DMS79 (cell line): ENCODE results near the gene ST6GAL1.
"Not testable (repeated sequence)": the region's sequence is repeated elsewhere in the genome, so short reads cannot be mapped to it uniquely, and the experiment has no call there.

ENCODE experiments used
- DNase-seq: peaks from one replicate; lab custom pipeline; 2025; lab: John Stamatoyannopoulos, UW

ST6GAL1 gene

DNA sequence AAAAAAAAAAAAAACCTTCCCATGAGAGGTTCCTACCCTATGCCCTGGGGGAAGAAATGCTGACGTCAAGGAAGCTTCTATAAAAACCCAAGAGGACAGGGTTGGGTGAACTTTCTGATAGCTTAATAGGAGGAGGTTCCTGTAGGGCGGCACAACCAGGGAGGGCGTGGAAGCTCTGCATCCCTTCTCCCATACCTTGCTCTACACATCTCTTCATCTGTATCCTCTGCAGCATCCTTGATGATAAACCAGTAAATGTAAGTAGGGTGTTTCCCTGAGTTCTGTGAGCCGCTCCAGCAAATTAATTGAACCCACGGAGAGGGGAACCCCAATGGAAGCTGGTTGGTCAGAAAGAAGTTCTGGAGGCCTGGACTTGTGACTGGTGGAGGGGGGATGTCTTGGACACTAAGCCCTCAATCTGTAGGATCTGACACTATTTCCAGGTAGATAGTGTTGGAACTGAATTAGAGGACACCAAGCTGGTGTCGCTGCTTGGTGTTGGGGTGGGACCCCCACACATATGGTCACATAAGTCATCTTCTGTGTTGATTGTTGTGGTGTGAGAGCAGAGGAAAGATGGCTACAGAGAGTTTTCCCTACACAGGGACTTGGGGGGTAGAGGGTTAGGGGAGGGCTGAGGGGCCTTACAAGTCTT, 91.5 kb downstream of the ST6GAL1 start:
- DNase-seq, result no peak

DNA sequence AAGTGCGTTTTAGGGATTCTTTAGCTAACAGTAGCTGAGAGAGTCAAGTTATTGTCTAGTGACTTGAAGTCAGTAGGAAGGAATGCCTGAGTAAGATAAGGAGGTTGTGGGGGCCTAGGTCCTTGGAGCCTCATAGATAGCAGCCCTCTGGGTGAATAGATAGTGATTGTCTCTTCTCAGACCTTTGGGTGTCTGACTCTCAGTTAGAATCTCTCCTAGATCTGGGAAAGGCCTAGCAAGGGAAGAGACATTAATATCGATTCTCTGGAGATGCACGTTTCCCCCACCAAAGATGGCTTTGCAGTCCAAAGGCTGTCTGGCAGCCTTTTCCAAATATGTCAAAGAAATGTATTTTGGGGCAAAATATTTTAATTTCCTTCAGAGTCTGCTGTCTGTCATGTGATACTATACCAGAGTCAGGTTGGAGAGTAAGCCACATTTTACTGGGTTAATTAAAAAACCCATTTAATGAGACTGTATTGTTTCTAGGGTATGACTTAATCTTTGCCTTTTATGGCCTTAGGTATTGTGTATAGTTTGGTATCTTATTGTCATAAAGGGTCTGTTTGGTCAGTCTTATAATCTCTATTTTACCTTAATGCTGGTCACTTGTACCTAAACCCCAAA, 92.2 kb downstream of the ST6GAL1 start:
- DNase-seq, result no peak

GRCh38 chr3:187023340-187023739, 93.0 kb downstream of the ST6GAL1 start:
- DNase-seq, result not testable (repeated sequence)

DNA sequence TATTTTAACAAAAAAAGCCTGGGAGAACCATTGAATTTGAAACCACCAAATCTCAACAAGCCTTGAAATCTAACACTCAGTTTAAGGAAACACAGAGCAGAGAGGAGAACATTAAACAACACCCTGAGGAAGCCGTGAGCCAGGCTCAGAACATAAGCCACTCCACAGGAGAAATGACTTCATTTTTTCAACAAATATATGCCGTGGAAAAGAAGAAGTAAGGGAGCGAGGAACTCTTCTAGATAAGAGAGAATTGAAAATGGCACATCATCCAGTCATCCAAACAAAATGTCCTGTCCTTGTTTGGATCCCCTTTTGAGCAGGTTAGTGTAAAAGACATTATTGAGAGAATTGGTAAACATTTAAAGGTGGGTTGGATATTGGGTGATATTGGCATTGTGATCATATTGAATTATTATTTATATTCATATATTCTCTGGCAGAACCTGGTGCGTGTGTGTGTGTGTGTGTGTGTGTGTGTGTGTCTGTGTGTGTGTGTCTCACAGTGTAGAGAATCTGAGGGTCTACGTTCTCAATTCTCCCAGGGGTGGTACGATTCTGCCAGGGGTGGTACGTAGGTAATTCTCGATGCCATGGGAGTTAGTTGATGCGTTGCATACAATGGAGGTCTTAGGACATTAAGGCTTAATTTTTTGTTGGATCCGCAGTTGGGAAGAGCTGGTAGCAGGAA, 94.4 kb downstream of the ST6GAL1 start:
- DNase-seq, result no peak

- no peak for DNase-seq
These were observed 94.9 kb downstream of the ST6GAL1 start for GRCh38 chr3:187025254-187025655.

- no peak for DNase-seq
These were observed 95.5 kb downstream of the ST6GAL1 start for GRCh38 chr3:187025656-187026316.

GRCh38 chr3:187026317-187026670, 96.0 kb downstream of the ST6GAL1 start:
- no peak for DNase-seq

GRCh38 chr3:187027531-187028278, 97.4 kb downstream of the ST6GAL1 start:
- DNase-seq, result no peak

DNA sequence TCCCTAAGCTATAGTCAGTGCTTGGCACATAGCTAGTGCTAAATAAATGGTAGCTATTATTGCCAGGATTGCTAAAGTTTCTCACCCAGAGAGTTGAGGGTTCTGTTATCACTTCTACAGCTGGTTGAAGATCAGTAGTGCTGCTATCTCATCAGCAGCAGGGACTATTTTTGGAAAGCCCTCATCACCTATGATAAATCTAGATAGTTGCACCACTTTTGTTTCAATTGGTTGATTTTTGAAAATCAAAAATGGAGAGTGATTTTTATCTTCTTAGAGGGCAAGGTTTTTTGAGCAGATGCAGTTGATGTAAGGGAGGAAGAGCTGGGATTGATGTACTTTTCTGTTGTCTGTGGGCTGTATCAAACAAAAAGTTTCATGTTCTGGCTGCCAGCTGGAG, 101.6 kb downstream of the ST6GAL1 start:
- no peak for DNase-seq

DNA sequence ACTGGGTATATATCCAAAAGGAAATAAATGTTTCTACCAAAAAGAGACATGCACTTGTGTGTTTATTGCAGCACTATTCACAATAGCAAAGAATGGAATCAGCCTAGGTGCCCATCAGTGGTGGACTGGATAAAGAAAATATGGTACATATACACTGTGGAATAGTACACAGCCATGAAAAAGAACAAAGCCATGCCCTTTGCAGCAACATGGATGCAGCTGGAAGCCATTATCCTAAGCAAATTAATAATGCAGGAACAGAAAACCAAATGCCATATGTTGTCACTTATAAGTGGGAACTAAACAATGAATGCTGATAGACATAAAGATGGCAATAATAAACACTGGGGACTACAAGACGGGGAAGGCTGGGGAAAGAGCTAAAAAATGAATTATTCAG, 106.1 kb downstream of the ST6GAL1 start:
- DNase-seq, result no peak

DNA sequence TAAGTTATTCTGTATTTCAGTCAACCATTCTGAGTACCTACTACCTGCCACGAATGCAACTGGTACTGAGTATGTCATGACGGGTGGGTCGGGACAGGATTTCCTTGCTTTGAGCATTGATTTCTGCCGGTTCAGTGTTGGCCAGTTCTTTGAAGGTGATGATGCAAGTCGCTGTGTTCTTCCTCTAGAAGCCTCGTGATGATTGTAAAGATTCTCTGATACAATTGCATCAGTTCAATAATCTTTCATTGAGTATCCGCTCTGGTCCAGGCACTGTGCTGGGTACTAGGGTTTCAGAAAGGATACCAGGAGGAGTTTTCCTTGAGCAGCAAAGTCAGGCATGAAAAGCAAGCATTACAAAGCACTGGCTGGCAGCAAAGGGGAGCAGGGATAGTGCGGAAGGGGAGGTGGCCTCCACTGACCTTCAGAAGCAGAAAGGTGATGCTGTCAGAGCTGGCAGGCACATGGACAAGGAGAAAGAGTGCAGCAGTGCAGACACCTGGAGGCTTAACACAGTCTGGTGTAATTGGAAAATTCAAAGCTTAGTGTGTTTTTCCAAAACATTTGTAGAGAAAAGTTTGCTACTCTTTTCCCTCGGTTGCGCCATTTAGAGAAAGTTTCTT, 108.9 kb downstream of the ST6GAL1 start:
- DNase-seq, result no peak

GRCh38 chr3:187039723-187040414, 109.5 kb downstream of the ST6GAL1 start:
- no peak for DNase-seq

DNA sequence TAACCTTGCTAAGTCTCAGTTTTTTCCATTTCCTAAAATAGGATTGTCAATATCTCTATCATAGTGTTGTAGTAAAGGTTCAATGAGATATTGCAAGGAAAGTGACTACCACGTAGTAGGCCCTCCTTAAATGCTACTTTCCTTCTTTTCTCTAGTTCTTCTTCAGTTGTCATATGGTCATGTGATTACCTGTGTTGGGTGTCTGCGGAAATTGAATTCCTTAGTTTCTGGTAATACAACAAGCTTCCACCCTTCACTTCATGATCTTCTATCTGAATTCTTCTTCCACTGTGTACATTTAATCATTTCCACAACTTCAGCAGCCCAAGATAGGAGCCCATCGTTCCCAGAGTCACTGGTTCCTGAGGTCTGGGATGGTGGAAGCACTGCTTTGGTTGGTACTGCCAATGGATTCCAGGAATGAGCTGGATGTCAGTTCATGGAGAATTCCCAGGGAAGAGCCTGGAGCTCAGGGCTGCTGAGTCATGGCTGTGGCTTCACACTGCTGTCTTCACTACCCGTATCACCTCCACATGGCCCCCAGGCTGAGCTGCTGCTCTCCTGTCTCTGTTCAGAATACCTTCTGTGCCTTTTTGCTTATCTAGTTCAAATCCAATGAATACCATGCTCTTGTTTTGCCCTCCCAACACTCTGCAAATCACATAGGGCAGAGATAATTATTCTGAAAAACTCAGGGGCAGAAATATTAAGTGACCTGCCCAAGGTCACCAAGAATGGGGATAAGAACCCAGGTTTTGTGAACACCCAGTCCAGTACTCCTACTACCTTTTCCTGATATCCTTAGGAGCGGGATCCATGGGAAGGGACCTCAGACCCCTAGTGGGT, 110.4 kb downstream of the ST6GAL1 start:
- DNase-seq, result no peak

DNA sequence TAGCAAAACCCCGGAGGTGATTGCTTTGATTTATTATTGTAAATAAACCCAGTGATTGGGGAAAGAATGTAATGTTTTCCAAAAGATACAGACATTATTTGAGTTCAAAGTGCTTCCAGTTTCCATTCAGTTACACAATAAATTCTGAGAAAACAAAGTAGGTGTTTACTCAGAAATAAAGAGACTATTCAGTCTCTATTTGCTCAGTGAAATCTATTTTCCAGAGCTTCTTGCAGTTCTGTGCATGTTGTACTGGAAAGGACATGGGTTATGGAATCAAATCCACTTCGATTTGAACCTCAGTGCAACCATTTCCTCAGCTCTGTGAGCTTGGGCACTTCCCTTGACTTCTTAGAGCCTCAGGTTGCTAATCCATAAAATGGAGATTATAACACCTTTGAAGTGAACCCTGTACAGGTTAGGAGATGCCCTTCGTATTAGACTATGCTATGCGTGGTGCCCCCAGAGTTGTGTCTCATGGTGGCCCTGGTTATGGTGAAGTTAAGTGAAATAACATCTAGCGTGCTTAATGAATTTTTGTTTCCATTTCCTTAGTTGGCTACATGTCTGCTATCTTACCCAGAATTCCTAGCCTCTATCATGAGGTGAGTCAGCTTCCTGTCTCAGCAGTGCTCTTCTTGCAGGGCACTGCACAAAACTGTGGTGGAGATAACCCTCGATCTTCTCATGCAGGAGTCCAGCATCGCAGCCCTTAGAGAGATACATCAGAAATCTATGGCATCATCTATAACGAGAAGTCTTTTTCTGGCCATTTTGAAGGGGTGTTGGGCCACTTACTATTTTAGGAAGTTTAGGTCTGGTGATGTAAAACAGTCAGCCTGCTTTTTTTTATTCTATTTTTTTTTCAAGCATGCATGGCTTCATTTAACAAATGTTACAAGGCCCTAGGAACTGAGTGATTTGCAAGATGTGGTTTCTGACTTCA, 111.3 kb downstream of the ST6GAL1 start:
- DNase-seq, result no peak

GRCh38 chr3:187042346-187042745, 112.0 kb downstream of the ST6GAL1 start:
- DNase-seq, result no peak

DNA sequence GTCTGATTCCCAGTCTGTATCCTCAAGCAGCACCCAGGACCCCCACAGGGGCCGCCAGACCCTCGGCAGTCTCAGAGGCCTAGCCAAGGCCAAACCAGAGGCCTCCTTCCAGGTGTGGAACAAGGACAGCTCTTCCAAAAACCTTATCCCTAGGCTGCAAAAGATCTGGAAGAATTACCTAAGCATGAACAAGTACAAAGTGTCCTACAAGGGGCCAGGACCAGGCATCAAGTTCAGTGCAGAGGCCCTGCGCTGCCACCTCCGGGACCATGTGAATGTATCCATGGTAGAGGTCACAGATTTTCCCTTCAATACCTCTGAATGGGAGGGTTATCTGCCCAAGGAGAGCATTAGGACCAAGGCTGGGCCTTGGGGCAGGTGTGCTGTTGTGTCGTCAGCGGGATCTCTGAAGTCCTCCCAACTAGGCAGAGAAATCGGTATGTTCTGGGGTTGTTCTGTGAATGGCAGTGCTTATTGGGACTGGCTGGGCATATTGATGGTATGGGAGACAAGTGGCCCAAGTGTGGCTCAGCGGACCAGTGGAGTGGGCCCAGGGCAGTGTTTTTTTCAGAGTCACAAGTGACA, 112.6 kb downstream of the ST6GAL1 start:
- no peak for DNase-seq

- DNase-seq, result no peak
These were observed 113.9 kb downstream of the ST6GAL1 start for GRCh38 chr3:187044206-187044605.

GRCh38 chr3:187044867-187045552, 114.7 kb downstream of the ST6GAL1 start:
- no peak for DNase-seq
